IMR-90 (cell line): Measurements from ENCODE around the gene MRC1.

ENCODE experiments used
- BHLHE40 ChIP-seq: fragments of 150-350 bp; IDR thresholded peaks from 2 replicates; pipeline ENCODE4 v1.6.1; 2016; ENCODE audit warnings: mild to moderate bottlenecking, low read depth, low read length
- CEBPB ChIP-seq: IDR thresholded peaks from 2 replicates; pipeline ENCODE4 v1.6.1; 2012; ENCODE audit warnings: low read depth, low read length, improper control_type of control experiment
- CTCF ChIP-seq: conservative IDR thresholded peaks from 2 replicates; pipeline ENCODE4 v1.5.1; 2012; ENCODE audit warnings: mild to moderate bottlenecking, low read depth, low read length, improper control_type of control experiment
- MAFK ChIP-seq: IDR thresholded peaks from 2 replicates; pipeline ENCODE4 v1.6.1; 2012; ENCODE audit warnings: low read depth, low read length, improper control_type of control experiment
- MAZ ChIP-seq: IDR thresholded peaks from 2 replicates; pipeline ENCODE4 v1.6.1; 2012; ENCODE audit warnings: low read depth, mild to moderate bottlenecking, low read length, improper control_type of control experiment, moderate library complexity, borderline replicate concordance
- POLR2A ChIP-seq: IDR thresholded peaks from 2 replicates; pipeline ENCODE4 v1.6.1; 2012; ENCODE audit warnings: mild to moderate bottlenecking, low read depth, low read length

DNA sequence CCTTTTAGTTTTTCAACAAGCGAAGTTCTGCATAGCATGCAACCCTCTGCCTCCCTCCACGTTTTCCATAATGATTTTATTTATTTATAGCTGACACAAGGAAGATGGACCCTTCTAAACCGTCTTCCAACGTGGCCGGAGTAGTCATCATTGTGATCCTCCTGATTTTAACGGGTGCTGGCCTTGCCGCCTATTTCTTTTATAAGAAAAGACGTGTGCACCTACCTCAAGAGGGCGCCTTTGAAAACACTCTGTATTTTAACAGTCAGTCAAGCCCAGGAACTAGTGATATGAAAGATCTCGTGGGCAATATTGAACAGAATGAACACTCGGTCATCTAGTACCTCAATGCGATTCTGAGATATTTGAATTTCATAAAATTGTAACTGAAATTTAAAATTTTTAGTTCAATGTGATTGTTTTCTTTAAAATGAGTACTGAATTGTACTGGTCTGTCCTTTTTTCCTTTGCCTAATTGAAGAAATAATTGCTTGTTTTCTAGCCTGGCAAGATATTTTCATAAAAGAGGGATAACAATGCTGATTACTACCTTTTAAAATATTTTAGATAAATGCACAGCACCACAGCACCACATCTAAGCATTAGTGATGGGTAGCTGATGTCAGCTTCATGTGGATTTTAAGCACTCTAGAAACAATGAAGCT lies 101.1 kb downstream of the MRC1 start:
- TF ChIP-seq MAFK (no peak), BHLHE40 (no peak), CTCF (peak; percentile 65), POLR2A (no peak), MAZ (no peak), CEBPB (no peak)
